Measurements from ENCODE around the gene ARHGAP15. TPM values are rescaled to one million over a fixed set of nuclear protein-coding genes. Genes with fewer than 3 reads are reported as not detected.

Gene ARHGAP15
- total RNA-seq, 2 experiments from 2014 or later, result 72.1 to 98.4 TPM

GRCh38 chr2:143499061-143499460, 369.8 kb downstream of the ARHGAP15 start:
- TF ChIP-seq CTCF (conservative IDR thresholded peaks at IDR 0.05; ENCODE audit: low read length), result no peak
- no peak for TF ChIP-seq EZH2phosphoT487 (IDR thresholded peaks at IDR 0.05; ENCODE audit: borderline replicate concordance, low read depth, low read length)
- DNase-seq (ENCODE audit: low spot score), result no peak
- ChIA-PET CTCF (ENCODE audit: unreplicated experiment) (interaction anchor here (0.5 kb wide), 1 partner anchor 1352 kb away, joined by 4 read pairs; no protein-coding TSS in a partner anchor), POLR2A (interaction anchor here (1.0 to 1.4 kb wide), 2 partner anchors 10 to 11 kb away, joined by 3 to 4 read pairs; no protein-coding TSS in a partner anchor)
- Histone ChIP-seq H2AFZ (ENCODE audit: low read length) (no peak overlapping the region), H3K4me3 (ENCODE audit: low read depth, low read length, poor library complexity, severe bottlenecking) (no peak overlapping the region), H3K27ac (ENCODE audit: low read depth, low read length, poor library complexity, severe bottlenecking) (no peak overlapping the region), H3K79me2 (ENCODE audit: insufficient read depth, low read depth, low read length) (no peaks in the 10 kb centered on the region), H3K4me2 (ENCODE audit: low read length) (no peak overlapping the region), H3K9me3 (ENCODE audit: low read length) (no peaks in the 10 kb centered on the region), H3K4me1 (ENCODE audit: insufficient read depth, low read length, poor library complexity, severe bottlenecking) (no peaks in the 10 kb centered on the region), H3K9me2 (ENCODE audit: insufficient read depth, low read length) (no peaks in the 10 kb centered on the region), H4K20me1 (ENCODE audit: insufficient read depth, low read length) (no peaks in the 10 kb centered on the region), H3K36me3 (ENCODE audit: insufficient read depth, low read length) (no peaks in the 10 kb centered on the region; the same call in 1 of the 2 replicates)
- no TSS peak for BruUV-seq (replicated peaks)
- intact Hi-C loops (cut with micrococcal nuclease; ENCODE audit: unreplicated experiment), result no loop called here

- H3K27ac ChIP-seq (ENCODE audit: low read depth, low read length, poor library complexity, severe bottlenecking), result no peak overlapping the region
- no peak for TF ChIP-seq CTCF (conservative IDR thresholded peaks at IDR 0.05; ENCODE audit: low read length)
- TF ChIP-seq EZH2phosphoT487 (IDR thresholded peaks at IDR 0.05; ENCODE audit: borderline replicate concordance, low read depth, low read length), result no peak
- H2AFZ ChIP-seq (ENCODE audit: low read length), result no peak overlapping the region
- no peaks in the 10 kb centered on the region for H4K20me1 ChIP-seq (ENCODE audit: insufficient read depth, low read length)
- no peaks in the 10 kb centered on the region for H3K4me1 ChIP-seq (ENCODE audit: insufficient read depth, low read length, poor library complexity, severe bottlenecking)
- no peaks in the 10 kb centered on the region for H3K9me2 ChIP-seq (ENCODE audit: insufficient read depth, low read length)
- no peak overlapping the region for H3K4me2 ChIP-seq (ENCODE audit: low read length)
- H3K4me3 ChIP-seq (ENCODE audit: low read depth, low read length, poor library complexity, severe bottlenecking), result no peak overlapping the region
- no peaks in the 10 kb centered on the region for H3K79me2 ChIP-seq (ENCODE audit: insufficient read depth, low read depth, low read length)
- intact Hi-C loops (cut with micrococcal nuclease; ENCODE audit: unreplicated experiment), result no loop called here
- DNase-seq (ENCODE audit: low spot score), result no peak
- ChIA-PET POLR2A (no interaction called here), CTCF (ENCODE audit: unreplicated experiment) (no interaction called here)
- BruUV-seq (replicated peaks), result no TSS peak
- no peaks in the 10 kb centered on the region; the same call in 1 of the 2 replicates for H3K36me3 ChIP-seq (ENCODE audit: insufficient read depth, low read length)
- H3K9me3 ChIP-seq (ENCODE audit: low read length), result no peaks in the 10 kb centered on the region
Measured at GRCh38 chr2:143501106-143501676, 372.0 kb downstream of the ARHGAP15 start.

- no peak overlapping the region for H3K4me3 ChIP-seq (ENCODE audit: low read depth, low read length, poor library complexity, severe bottlenecking)
- H3K9me2 ChIP-seq (ENCODE audit: insufficient read depth, low read length), result no peaks in the 10 kb centered on the region
- no peak overlapping the region for H3K4me2 ChIP-seq (ENCODE audit: low read length)
- ChIA-PET POLR2A (interaction anchor here (0.6 kb wide), 1 partner anchor 76 kb away, joined by 3 read pairs; no protein-coding TSS in a partner anchor), CTCF (ENCODE audit: unreplicated experiment) (no interaction called here)
- BruUV-seq (replicated peaks), result no TSS peak
- TF ChIP-seq EZH2phosphoT487 (IDR thresholded peaks at IDR 0.05; ENCODE audit: borderline replicate concordance, low read depth, low read length) (no peak), CTCF (conservative IDR thresholded peaks at IDR 0.05; ENCODE audit: low read length) (no peak)
- no peak overlapping the region for H3K27ac ChIP-seq (ENCODE audit: low read depth, low read length, poor library complexity, severe bottlenecking)
- no peaks in the 10 kb centered on the region for H3K79me2 ChIP-seq (ENCODE audit: insufficient read depth, low read depth, low read length)
- no peak for DNase-seq (ENCODE audit: low spot score)
- no peaks in the 10 kb centered on the region for H3K4me1 ChIP-seq (ENCODE audit: insufficient read depth, low read length, poor library complexity, severe bottlenecking)
- H3K36me3 ChIP-seq (ENCODE audit: insufficient read depth, low read length), result no peaks in the 10 kb centered on the region; the same call in 1 of the 2 replicates
- H3K9me3 ChIP-seq (ENCODE audit: low read length), result no peaks in the 10 kb centered on the region
- H4K20me1 ChIP-seq (ENCODE audit: insufficient read depth, low read length), result no peaks in the 10 kb centered on the region
- no peak overlapping the region for H2AFZ ChIP-seq (ENCODE audit: low read length)
- intact Hi-C loops (cut with micrococcal nuclease; ENCODE audit: unreplicated experiment), result no loop called here
Measured at GRCh38 chr2:143503280-143503679, 374.1 kb downstream of the ARHGAP15 start.

Measured in OCI-LY7 (cell line).